ENCODE data around the gene NECAB2.

The NECAB2 gene

GRCh38 chr16:84015399-84015798 lies 47.4 kb downstream of the NECAB2 start:
- Histone ChIP-seq H3K27ac (ENCODE audit: low read depth, low read length) (no peak overlapping the region), H3K4me1 (ENCODE audit: control insufficient read depth, insufficient read depth, low read length) (no peaks in the 10 kb centered on the region), H3K4me3 (ENCODE audit: low read length) (no peak overlapping the region), H3K36me3 (ENCODE audit: control insufficient read depth, insufficient read depth, low read length) (no peaks in the 10 kb centered on the region), H3K27me3 (ENCODE audit: control insufficient read depth, insufficient read depth, low read length) (peaks cover 3% of the 10 kb centered on the region), H3K9ac (ENCODE audit: low read length) (no peak overlapping the region)

GRCh38 chr16:84016477-84016876 lies 48.4 kb downstream of the NECAB2 start:
- Histone ChIP-seq H3K4me1 (ENCODE audit: control insufficient read depth, insufficient read depth, low read length) (no peaks in the 10 kb centered on the region), H3K27me3 (ENCODE audit: control insufficient read depth, insufficient read depth, low read length) (peaks cover 3% of the 10 kb centered on the region), H3K36me3 (ENCODE audit: control insufficient read depth, insufficient read depth, low read length) (no peaks in the 10 kb centered on the region), H3K4me3 (ENCODE audit: low read length) (no peak overlapping the region), H3K9ac (ENCODE audit: low read length) (no peak overlapping the region), H3K27ac (ENCODE audit: low read depth, low read length) (no peak overlapping the region)

GRCh38 chr16:84018710-84019109 lies 50.7 kb downstream of the NECAB2 start:
- Histone ChIP-seq H3K4me1 (ENCODE audit: control insufficient read depth, insufficient read depth, low read length) (no peaks in the 10 kb centered on the region), H3K27me3 (ENCODE audit: control insufficient read depth, insufficient read depth, low read length) (peaks cover 3% of the 10 kb centered on the region), H3K36me3 (ENCODE audit: control insufficient read depth, insufficient read depth, low read length) (no peaks in the 10 kb centered on the region), H3K4me3 (ENCODE audit: low read length) (no peak overlapping the region), H3K9ac (ENCODE audit: low read length) (no peak overlapping the region), H3K27ac (ENCODE audit: low read depth, low read length) (no peak overlapping the region)

GRCh38 chr16:84020353-84020752 lies 52.3 kb downstream of the NECAB2 start:
- no peaks in the 10 kb centered on the region for H3K27me3 ChIP-seq (ENCODE audit: control insufficient read depth, insufficient read depth, low read length)
- H3K27ac ChIP-seq (ENCODE audit: low read depth, low read length), result no peak overlapping the region
- no peaks in the 10 kb centered on the region for H3K36me3 ChIP-seq (ENCODE audit: control insufficient read depth, insufficient read depth, low read length)
- no peak overlapping the region for H3K9ac ChIP-seq (ENCODE audit: low read length)
- no peak overlapping the region for H3K4me3 ChIP-seq (ENCODE audit: low read length)
- no peaks in the 10 kb centered on the region for H3K4me1 ChIP-seq (ENCODE audit: control insufficient read depth, insufficient read depth, low read length)

GRCh38 chr16:84021488-84021887 lies 53.4 kb downstream of the NECAB2 start:
- Histone ChIP-seq H3K4me3 (ENCODE audit: low read length) (no peak overlapping the region), H3K9ac (ENCODE audit: low read length) (no peak overlapping the region), H3K27me3 (ENCODE audit: control insufficient read depth, insufficient read depth, low read length) (no peaks in the 10 kb centered on the region), H3K4me1 (ENCODE audit: control insufficient read depth, insufficient read depth, low read length) (no peaks in the 10 kb centered on the region), H3K36me3 (ENCODE audit: control insufficient read depth, insufficient read depth, low read length) (no peaks in the 10 kb centered on the region), H3K27ac (ENCODE audit: low read depth, low read length) (no peak overlapping the region)

- no peaks in the 10 kb centered on the region for H3K4me1 ChIP-seq (ENCODE audit: control insufficient read depth, insufficient read depth, low read length)
- H3K27ac ChIP-seq (ENCODE audit: low read depth, low read length), result no peak overlapping the region
- no peaks in the 10 kb centered on the region for H3K27me3 ChIP-seq (ENCODE audit: control insufficient read depth, insufficient read depth, low read length)
- H3K9ac ChIP-seq (ENCODE audit: low read length), result no peak overlapping the region
- no peak overlapping the region for H3K4me3 ChIP-seq (ENCODE audit: low read length)
- no peaks in the 10 kb centered on the region for H3K36me3 ChIP-seq (ENCODE audit: control insufficient read depth, insufficient read depth, low read length)
Observed at GRCh38 chr16:84022644-84023043, 54.6 kb downstream of the NECAB2 start.

- Histone ChIP-seq H3K9ac (ENCODE audit: low read length) (no peak overlapping the region), H3K4me3 (ENCODE audit: low read length) (no peak overlapping the region), H3K27ac (ENCODE audit: low read depth, low read length) (no peak overlapping the region), H3K4me1 (ENCODE audit: control insufficient read depth, insufficient read depth, low read length) (no peaks in the 10 kb centered on the region), H3K27me3 (ENCODE audit: control insufficient read depth, insufficient read depth, low read length) (no peaks in the 10 kb centered on the region), H3K36me3 (ENCODE audit: control insufficient read depth, insufficient read depth, low read length) (no peaks in the 10 kb centered on the region)
Observed at GRCh38 chr16:84024854-84025253, 56.8 kb downstream of the NECAB2 start.

- no peak overlapping the region for H3K27ac ChIP-seq (ENCODE audit: low read depth, low read length)
- H3K36me3 ChIP-seq (ENCODE audit: control insufficient read depth, insufficient read depth, low read length), result no peaks in the 10 kb centered on the region
- H3K4me3 ChIP-seq (ENCODE audit: low read length), result no peak overlapping the region
- no peaks in the 10 kb centered on the region for H3K4me1 ChIP-seq (ENCODE audit: control insufficient read depth, insufficient read depth, low read length)
- no peak overlapping the region for H3K9ac ChIP-seq (ENCODE audit: low read length)
- no peaks in the 10 kb centered on the region for H3K27me3 ChIP-seq (ENCODE audit: control insufficient read depth, insufficient read depth, low read length)
Observed at GRCh38 chr16:84026606-84027005, 58.6 kb downstream of the NECAB2 start.

GRCh38 chr16:84027625-84028024 lies 59.6 kb downstream of the NECAB2 start:
- no peaks in the 10 kb centered on the region for H3K36me3 ChIP-seq (ENCODE audit: control insufficient read depth, insufficient read depth, low read length)
- no peaks in the 10 kb centered on the region for H3K4me1 ChIP-seq (ENCODE audit: control insufficient read depth, insufficient read depth, low read length)
- H3K4me3 ChIP-seq (ENCODE audit: low read length), result no peak overlapping the region
- H3K27me3 ChIP-seq (ENCODE audit: control insufficient read depth, insufficient read depth, low read length), result no peaks in the 10 kb centered on the region
- H3K27ac ChIP-seq (ENCODE audit: low read depth, low read length), result no peak overlapping the region
- H3K9ac ChIP-seq (ENCODE audit: low read length), result no peak overlapping the region

GRCh38 chr16:84029297-84030047 lies 61.4 kb downstream of the NECAB2 start:
- no peaks in the 10 kb centered on the region for H3K36me3 ChIP-seq (ENCODE audit: control insufficient read depth, insufficient read depth, low read length)
- H3K9ac ChIP-seq (ENCODE audit: low read length), result no peak overlapping the region
- H3K4me3 ChIP-seq (ENCODE audit: low read length), result no peak overlapping the region
- no peak overlapping the region for H3K27ac ChIP-seq (ENCODE audit: low read depth, low read length)
- H3K27me3 ChIP-seq (ENCODE audit: control insufficient read depth, insufficient read depth, low read length), result no peaks in the 10 kb centered on the region
- H3K4me1 ChIP-seq (ENCODE audit: control insufficient read depth, insufficient read depth, low read length), result no peaks in the 10 kb centered on the region

GRCh38 chr16:84031556-84031955 lies 63.5 kb downstream of the NECAB2 start:
- Histone ChIP-seq H3K4me1 (ENCODE audit: control insufficient read depth, insufficient read depth, low read length) (no peaks in the 10 kb centered on the region), H3K27ac (ENCODE audit: low read depth, low read length) (no peak overlapping the region), H3K27me3 (ENCODE audit: control insufficient read depth, insufficient read depth, low read length) (no peaks in the 10 kb centered on the region), H3K9ac (ENCODE audit: low read length) (no peak overlapping the region), H3K36me3 (ENCODE audit: control insufficient read depth, insufficient read depth, low read length) (no peaks in the 10 kb centered on the region), H3K4me3 (ENCODE audit: low read length) (no peak overlapping the region)

- H3K4me1 ChIP-seq (ENCODE audit: control insufficient read depth, insufficient read depth, low read length), result no peaks in the 10 kb centered on the region
- no peak overlapping the region for H3K27ac ChIP-seq (ENCODE audit: low read depth, low read length)
- H3K4me3 ChIP-seq (ENCODE audit: low read length), result no peak overlapping the region
Observed at GRCh38 chr16:84032458-84033178, 64.6 kb downstream of the NECAB2 start.

More at GRCh38 chr16:84032458-84033178, 64.6 kb downstream of the NECAB2 start:
- H3K36me3 ChIP-seq (ENCODE audit: control insufficient read depth, insufficient read depth, low read length), result no peaks in the 10 kb centered on the region
- no peak overlapping the region for H3K9ac ChIP-seq (ENCODE audit: low read length)
- H3K27me3 ChIP-seq (ENCODE audit: control insufficient read depth, insufficient read depth, low read length), result no peaks in the 10 kb centered on the region

Data from rectal smooth muscle tissue (tissue), 1 donor.